CD14-positive monocyte (primary cell): Measurements from ENCODE around the gene SLC25A23. TPM values are rescaled to one million over a fixed set of nuclear protein-coding genes. Genes with fewer than 3 reads are reported as not detected.
A peak's percentile ranks its signal among the peaks of the same experiment; 100 is the strongest.

Experiments
- DNase-seq, 3 donors: peaks; one replicate each; pipeline ENCODE4 v3.0.0-alpha.2; 2011 to 2022
- H2AFZ ChIP-seq: 2 replicates; pipeline ENCODE4 v1.6.0; 2012; ENCODE audit warnings: mild to moderate bottlenecking, low read depth, low read length, inconsistent platforms; ENCODE audit not compliant: insufficient read depth, poor library complexity, severe bottlenecking
- H3K27ac ChIP-seq, 2 donors: 1 replicate in 1 of 2; 2 replicates in 1 of 2; pipeline ENCODE4 v1.5.1; 2012 to 2013; ENCODE audit warnings: low read length in 2 of 2, control low read depth in 1 of 2, inconsistent platforms in 1 of 2, low read depth in 1 of 2, mild to moderate bottlenecking in 1 of 2
- H3K27me3 ChIP-seq, 2 donors: one replicate each; pipeline versions ENCODE4 v1.6.0 to v1.6.1; 2011 to 2013; ENCODE audit warnings: low read length in 2 of 2; ENCODE audit not compliant: control insufficient read depth in 2 of 2, insufficient read depth in 2 of 2
- H3K36me3 ChIP-seq, 2 donors: replicated peaks in 1 of 2; 1 replicate in 1 of 2; 2 replicates in 1 of 2; pipeline versions ENCODE4 v1.5.1 to v1.6.1; 2012 to 2013; ENCODE audit warnings: low read length in 2 of 2, control low read depth in 1 of 2, inconsistent platforms in 1 of 2, mild to moderate bottlenecking in 1 of 2; ENCODE audit not compliant: insufficient read depth in 2 of 2, control insufficient read depth in 1 of 2
- H3K4me1 ChIP-seq, 2 donors: 1 replicate in 1 of 2; 2 replicates in 1 of 2; pipeline versions ENCODE4 v1.5.1 to v1.6.1; 2012 to 2013; ENCODE audit warnings: low read length in 2 of 2, control low read depth in 1 of 2, inconsistent platforms in 1 of 2, mild to moderate bottlenecking in 1 of 2, moderate library complexity in 1 of 2; ENCODE audit not compliant: insufficient read depth in 2 of 2, control insufficient read depth in 1 of 2
- H3K4me2 ChIP-seq: replicated peaks from 2 replicates; pipeline ENCODE3; 2012; ENCODE audit warnings: low read length, moderate library complexity, mild to moderate bottlenecking; ENCODE audit not compliant: poor library complexity, severe bottlenecking; ENCODE audit errors: extremely low read depth
- H3K4me3 ChIP-seq, 3 experiments: fragments of 200-600 bp in 1 of 3; sonication (generic) in 1 of 3; replicated peaks in 1 of 3; 1 replicate in 2 of 3; 2 replicates in 1 of 3; pipeline ENCODE4 v1.5.1; 2011 to 2013; ENCODE audit warnings: low read length in 3 of 3, mild to moderate bottlenecking in 3 of 3, control low read depth in 2 of 3, low read depth in 2 of 3, inconsistent platforms in 1 of 3, moderate library complexity in 1 of 3
- H3K79me2 ChIP-seq: 2 replicates; pipeline ENCODE4 v1.6.0; 2012; ENCODE audit warnings: mild to moderate bottlenecking, control low read depth, inconsistent platforms, low read length, moderate library complexity; ENCODE audit not compliant: insufficient read depth
- H3K9ac ChIP-seq: 2 replicates; pipeline ENCODE4 v1.6.0; 2017; ENCODE audit warnings: low read length, mild to moderate bottlenecking; ENCODE audit not compliant: insufficient read depth, poor library complexity, severe bottlenecking
- H3K9me3 ChIP-seq, 2 donors: replicated peaks in 1 of 2; 1 replicate in 1 of 2; 2 replicates in 1 of 2; pipeline versions ENCODE4 v1.5.1 to v1.6.1; 2012 to 2013; ENCODE audit warnings: low read length in 2 of 2, control low read depth in 1 of 2; ENCODE audit not compliant: control insufficient read depth in 1 of 2, insufficient read depth in 1 of 2
- H4K20me1 ChIP-seq: 2 replicates; pipeline ENCODE4 v1.6.0; 2012; ENCODE audit warnings: mild to moderate bottlenecking, low read length, control low read depth, moderate library complexity; ENCODE audit not compliant: insufficient read depth
- H3K27ac Mint-ChIP-seq, 7 donors: one replicate each; pipeline ENCODE4 v1.8.0; 2020; ENCODE audit warnings: mild to moderate bottlenecking in 7 of 7, mixed read lengths in 7 of 7, moderate library complexity in 6 of 7, inconsistent platforms in 2 of 7
- H3K27me3 Mint-ChIP-seq, 3 donors: one replicate each; pipeline ENCODE4 v1.8.0; 2021 to 2022; ENCODE audit warnings: low read depth in 3 of 3, mild to moderate bottlenecking in 3 of 3, mixed read lengths in 3 of 3, moderate library complexity in 3 of 3, inconsistent platforms in 1 of 3
- H3K36me3 Mint-ChIP-seq, 2 donors: one replicate each; pipeline ENCODE4 v1.8.0; 2020; ENCODE audit warnings: mixed read lengths in 2 of 2, inconsistent platforms in 1 of 2, mild to moderate bottlenecking in 1 of 2
- H3K4me1 Mint-ChIP-seq: one replicate; pipeline ENCODE4 v1.8.0; 2020; ENCODE audit warnings: mild to moderate bottlenecking, mixed read lengths
- H3K4me3 Mint-ChIP-seq, 2 donors: one replicate each; pipeline ENCODE4 v1.8.0; 2020; ENCODE audit warnings: mild to moderate bottlenecking in 2 of 2, mixed read lengths in 2 of 2, moderate library complexity in 1 of 2
- H3K9me3 Mint-ChIP-seq, 7 donors: one replicate each; pipeline ENCODE4 v1.8.0; 2020 to 2022; ENCODE audit warnings: mixed read lengths in 7 of 7, mild to moderate bottlenecking in 6 of 7, moderate library complexity in 6 of 7, inconsistent platforms in 2 of 7
- CTCF ChIP-seq: fragments of 200-600 bp; IDR thresholded peaks from one replicate; pipeline ENCODE4 v1.8.0; 2022; ENCODE audit warnings: antibody characterized with exemption, mild to moderate bottlenecking
- WGBS: methylation state at CpG from one replicate; pipeline ENCODE4 v1.1.5; 2013; ENCODE audit warnings: missing lambda C conversion rate; ENCODE audit not compliant: insufficient coverage; 5-methylcytosine and 5-hydroxymethylcytosine counted together
- intact Hi-C, 2 donors: fragments of 100-400 bp; cut with micrococcal nuclease; formaldehyde crosslinking; loops; one replicate each; pipeline versions ENCODE4 v1.15.0 to v1.15.1; 2023
- polyA plus RNA-seq, 3 donors: library from polyadenylated mRNA; depleted of rRNA in 1 of 3; unstranded in 2 of 3; stranded (reverse) in 1 of 3; fragments of 300-500 nt in 2 of 3; fragments of >200 nt in 1 of 3; fragmentation: Illumina TruSeq in 2 of 3; gene quantifications; 1 replicate in 2 of 3; 2 replicates in 1 of 3; pipeline ENCODE4 v1.2.3, GENCODE V29; 2012 to 2021

Gene SLC25A23
- polyA plus RNA-seq, 3 donors: 0.11 to 0.15 TPM; not detected in 1

DNA sequence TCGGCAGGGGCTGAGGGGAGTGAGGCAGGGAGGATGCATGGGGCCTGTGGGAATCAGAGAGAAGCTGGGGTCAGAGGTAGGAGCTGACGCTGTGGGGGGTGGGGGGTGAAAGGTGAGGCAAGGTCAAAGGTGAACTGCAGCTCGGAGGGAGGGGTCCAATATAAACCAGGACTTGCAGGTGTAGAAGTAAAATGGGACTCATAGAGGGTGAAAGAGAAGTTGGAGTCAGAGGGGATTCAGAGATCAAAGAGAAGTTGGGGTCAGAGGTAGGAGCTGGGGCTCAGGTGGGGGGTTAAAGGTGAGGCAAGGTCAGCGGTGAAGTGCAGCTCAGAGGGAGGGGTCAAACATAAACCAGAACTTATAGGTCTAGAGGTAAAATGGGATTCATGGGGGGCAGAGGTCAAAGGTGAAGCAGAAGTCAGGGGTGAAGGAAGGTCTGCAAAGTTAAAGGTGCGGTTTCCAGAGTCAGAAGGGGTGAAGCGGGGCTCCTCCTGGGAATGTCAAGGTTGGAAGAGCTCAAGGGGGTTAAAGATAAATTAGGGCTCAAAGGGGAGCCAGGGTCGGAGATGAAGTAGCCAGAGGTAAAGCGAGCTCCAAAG, 34.9 kb upstream of the SLC25A23 start:
- Histone ChIP-seq H3K27me3 (peaks cover 0 to 2% of the 10 kb centered on the region in 2 donors), H3K4me1 (peaks cover 13 to 15% of the 10 kb centered on the region in 2 donors), H3K4me2 (no peak overlapping the region), H2AFZ (no peak overlapping the region), H3K27ac (no peak overlapping the region), H3K79me2 (no peaks in the 10 kb centered on the region), H3K36me3 (no peaks in the 10 kb centered on the region), H3K4me3 (no peak overlapping the region), H3K9me3 (peaks cover 10 to 11% of the 10 kb centered on the region in 2 donors), H4K20me1 (no peaks in the 10 kb centered on the region), H3K9ac (no peak overlapping the region)
- no peak for TF ChIP-seq CTCF
- H3K27me3 Mint-ChIP-seq: peaks cover 5 to 18% (median 15%) of the 10 kb centered on the region in 3 donors
- intact Hi-C loops: no loop called here
- no peak overlapping the region for H3K4me3 Mint-ChIP-seq
- peaks cover 0 to 3% of the 10 kb centered on the region in 2 donors for H3K36me3 Mint-ChIP-seq
- H3K9me3 Mint-ChIP-seq: peaks cover 8 to 16% (median 9%) of the 10 kb centered on the region in 7 donors
- 93% methylated on average over 8 of the region's 8 CpGs for WGBS
- peaks cover 22% of the 10 kb centered on the region for H3K4me1 Mint-ChIP-seq
- H3K27ac Mint-ChIP-seq: no peak overlapping the region
- no peak for DNase-seq

DNA sequence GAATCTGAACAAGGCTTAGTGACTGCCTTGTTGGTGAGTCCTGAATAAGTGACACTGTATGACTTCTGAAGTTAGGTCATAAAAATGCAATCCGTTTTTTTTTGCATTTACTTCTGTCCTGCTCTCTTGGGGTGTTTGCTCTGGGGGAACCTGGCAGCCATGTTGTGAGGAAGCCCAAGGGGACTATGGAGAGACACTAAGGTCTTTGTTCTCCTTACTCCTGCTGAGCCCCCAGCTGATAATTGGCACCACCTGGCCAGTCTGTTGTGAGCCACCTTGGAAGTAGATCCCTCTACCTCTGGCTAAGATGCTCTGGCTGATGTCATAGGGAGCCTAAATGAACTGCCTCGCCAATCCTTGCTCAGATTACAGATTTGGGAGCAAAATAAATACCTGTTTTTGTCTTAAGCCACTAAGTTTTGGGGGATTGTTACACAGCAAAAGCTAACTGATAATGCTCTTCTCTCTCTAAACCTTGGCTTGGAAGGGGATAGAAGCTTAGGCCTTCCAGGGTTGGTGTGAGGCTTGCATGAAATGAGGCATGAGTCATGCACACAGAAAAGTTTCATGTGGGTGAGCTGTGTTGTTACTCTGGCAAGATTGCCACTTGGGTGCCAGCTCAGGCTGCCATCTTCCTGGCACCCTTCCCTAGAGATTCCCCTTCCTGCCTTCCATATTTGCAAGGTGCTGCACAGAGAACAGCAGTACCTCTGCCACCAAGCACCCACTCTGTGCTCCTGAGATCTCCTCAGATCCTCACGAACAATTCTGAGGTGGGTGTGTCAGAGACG, 32.4 kb upstream of the SLC25A23 start:
- Histone ChIP-seq H3K4me2 (no peak overlapping the region), H3K27ac (no peak overlapping the region), H3K9ac (no peak overlapping the region), H3K9me3 (peaks cover 10 to 11% of the 10 kb centered on the region in 2 donors), H3K27me3 (no peaks in the 10 kb centered on the region), H3K79me2 (no peaks in the 10 kb centered on the region), H3K36me3 (no peaks in the 10 kb centered on the region), H2AFZ (no peak overlapping the region), H3K4me3 (no peak overlapping the region), H4K20me1 (no peaks in the 10 kb centered on the region), H3K4me1 (no peaks in the 10 kb centered on the region)
- DNase-seq: no peak
- no peak overlapping the region for H3K4me3 Mint-ChIP-seq
- peaks cover 9 to 17% (median 10%) of the 10 kb centered on the region in 7 donors for H3K9me3 Mint-ChIP-seq
- TF ChIP-seq CTCF: no peak
- peaks cover 1 to 10% (median 9%) of the 10 kb centered on the region in 3 donors for H3K27me3 Mint-ChIP-seq
- peak overlapping the region in 1 of 7 donors; percentile 35 for H3K27ac Mint-ChIP-seq
- intact Hi-C loops: no loop called here
- no CpG with 5 or more reads among the region's 4 CpGs for WGBS
- H3K4me1 Mint-ChIP-seq: peaks cover 8% of the 10 kb centered on the region
- H3K36me3 Mint-ChIP-seq: peaks cover 0 to 3% of the 10 kb centered on the region in 2 donors
